ENCODE data around the gene DKKL1.
"Not testable (repeated sequence)": the region's sequence is repeated elsewhere in the genome, so short reads cannot be mapped to it uniquely, and the experiment has no call there.

The DKKL1 gene

GRCh38 chr19:49363268-49364082 lies at the start of gene DKKL1:
Gene DKKL1 (plus strand): TSS chr19:49363877. CDS start chr19:49363999, 122 bp downstream.
- in situ Hi-C loops (cut with MboI; ENCODE audit: low sequenced_read_pairs, unreplicated experiment): no loop called here
- no peak for TF ChIP-seq CTCF (IDR thresholded peaks at IDR 0.05; ENCODE audit: borderline replicate concordance, control extremely low read depth, extremely low read depth, insufficient read depth, missing control alignments)
- peak; percentile 97 for DNase-seq (ENCODE audit: low spot score)

- DNase-seq (ENCODE audit: low spot score): no peak
- TF ChIP-seq CTCF (IDR thresholded peaks at IDR 0.05; ENCODE audit: borderline replicate concordance, control extremely low read depth, extremely low read depth, insufficient read depth, missing control alignments): no peak
- in situ Hi-C loops (cut with MboI; ENCODE audit: low sequenced_read_pairs, unreplicated experiment): no loop called here
Measured at GRCh38 chr19:49315111-49315510, 48.6 kb upstream of the DKKL1 start.

- no peak for TF ChIP-seq CTCF (IDR thresholded peaks at IDR 0.05; ENCODE audit: borderline replicate concordance, control extremely low read depth, extremely low read depth, insufficient read depth, missing control alignments)
- in situ Hi-C loops (cut with MboI; ENCODE audit: low sequenced_read_pairs, unreplicated experiment): no loop called here
- no peak for DNase-seq (ENCODE audit: low spot score)
Measured at GRCh38 chr19:49316284-49316683, 47.4 kb upstream of the DKKL1 start.

GRCh38 chr19:49318296-49318695 lies 45.4 kb upstream of the DKKL1 start:
- no peak for TF ChIP-seq CTCF (IDR thresholded peaks at IDR 0.05; ENCODE audit: borderline replicate concordance, control extremely low read depth, extremely low read depth, insufficient read depth, missing control alignments)
- in situ Hi-C loops (cut with MboI; ENCODE audit: low sequenced_read_pairs, unreplicated experiment): no loop called here
- DNase-seq (ENCODE audit: low spot score): no peak

- in situ Hi-C loops (cut with MboI; ENCODE audit: low sequenced_read_pairs, unreplicated experiment): no loop called here
- no peak for TF ChIP-seq CTCF (IDR thresholded peaks at IDR 0.05; ENCODE audit: borderline replicate concordance, control extremely low read depth, extremely low read depth, insufficient read depth, missing control alignments)
- DNase-seq (ENCODE audit: low spot score): no peak
Measured at GRCh38 chr19:49324801-49325576, 38.7 kb upstream of the DKKL1 start, which contains the start of gene SLC6A16. Gene SLC6A16 (minus strand): TSS chr19:49325191. CDS start chr19:49311347, 13,844 bp downstream.

- in situ Hi-C loops (cut with MboI; ENCODE audit: low sequenced_read_pairs, unreplicated experiment); DNase-seq (ENCODE audit: low spot score): not testable (repeated sequence)
Measured at GRCh38 chr19:49325756-49326155, 37.9 kb upstream of the DKKL1 start.
